Inferior parietal cortex (tissue), 1 donor: ENCODE data around the gene CCR2.
A peak's percentile ranks its signal among the peaks of the same experiment; 100 is the strongest.

Experiments used
- DNase-seq: peaks from one replicate; pipeline ENCODE4 v3.0.0-alpha.2; 2016; ENCODE audit errors: extremely low spot score

The CCR2 gene

DNA sequence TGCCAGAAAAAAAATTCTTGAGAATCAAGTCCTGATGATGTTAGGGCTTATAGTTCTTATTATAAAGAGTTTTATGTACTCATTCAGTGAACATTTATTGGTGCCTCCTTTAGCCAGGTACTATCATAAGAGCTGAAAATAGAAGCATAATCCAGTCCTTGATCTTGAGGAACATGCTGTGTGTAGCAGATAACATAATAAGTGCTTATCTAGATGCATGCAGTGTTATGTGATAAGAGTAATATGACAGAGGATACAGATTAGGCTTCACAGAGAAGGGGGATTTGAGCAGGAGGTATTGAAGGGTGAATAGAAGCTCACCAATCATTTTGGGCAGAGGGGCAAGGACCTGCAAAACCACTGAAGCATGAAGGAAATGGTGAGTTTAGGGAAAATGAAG lies 1.1 kb downstream of the CCR2 start:
- no peak for DNase-seq

- DNase-seq: no peak
Observed at GRCh38 chr3:46356276-46356675, 2.4 kb downstream of the CCR2 start.

DNA sequence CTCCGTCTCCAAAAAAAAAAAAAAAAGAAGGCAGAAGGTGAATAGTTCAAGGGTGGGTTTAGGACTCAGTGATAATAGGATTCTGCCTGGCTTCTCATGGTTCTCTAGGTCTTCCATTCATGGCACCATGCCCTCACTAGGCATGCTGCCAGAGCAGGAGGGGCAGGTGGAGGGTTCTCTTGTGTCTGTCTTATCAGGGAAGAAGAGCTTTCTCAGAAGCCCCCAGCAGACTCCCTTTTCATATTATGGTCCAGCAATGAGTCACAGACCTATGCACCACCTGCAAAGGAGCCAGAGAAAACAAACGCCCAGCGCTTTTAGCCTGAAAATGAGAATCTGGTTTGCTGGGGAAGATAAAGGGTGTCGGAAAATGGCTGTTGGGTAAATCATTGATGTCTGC lies 3.0 kb downstream of the CCR2 start:
- no peak for DNase-seq

GRCh38 chr3:46358466-46358865 lies 4.6 kb downstream of the CCR2 start:
- DNase-seq: no peak

DNA sequence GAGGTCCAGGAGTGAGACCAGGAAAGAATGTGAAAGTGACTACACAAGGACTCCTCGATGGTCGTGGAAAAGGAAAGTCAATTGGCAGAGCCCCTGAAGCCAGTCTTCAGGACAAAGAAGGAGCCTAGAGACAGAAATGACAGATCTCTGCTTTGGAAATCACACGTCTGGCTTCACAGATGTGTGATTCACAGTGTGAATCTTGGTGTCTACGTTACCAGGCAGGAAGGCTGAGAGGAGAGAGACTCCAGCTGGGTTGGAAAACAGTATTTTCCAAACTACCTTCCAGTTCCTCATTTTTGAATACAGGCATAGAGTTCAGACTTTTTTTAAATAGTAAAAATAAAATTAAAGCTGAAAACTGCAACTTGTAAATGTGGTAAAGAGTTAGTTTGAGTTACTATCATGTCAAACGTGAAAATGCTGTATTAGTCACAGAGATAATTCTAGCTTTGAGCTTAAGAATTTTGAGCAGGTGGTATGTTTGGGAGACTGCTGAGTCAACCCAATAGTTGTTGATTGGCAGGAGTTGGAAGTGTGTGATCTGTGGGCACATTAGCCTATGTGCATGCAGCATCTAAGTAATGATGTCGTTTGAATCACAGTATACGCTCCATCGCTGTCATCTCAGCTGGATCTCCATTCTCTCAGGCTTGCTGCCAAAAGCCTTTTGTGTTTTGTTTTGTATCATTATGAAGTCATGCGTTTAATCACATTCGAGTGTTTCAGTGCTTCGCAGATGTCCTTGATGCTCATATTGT lies 6.0 kb downstream of the CCR2 start:
- DNase-seq: peak; percentile 78

DNA sequence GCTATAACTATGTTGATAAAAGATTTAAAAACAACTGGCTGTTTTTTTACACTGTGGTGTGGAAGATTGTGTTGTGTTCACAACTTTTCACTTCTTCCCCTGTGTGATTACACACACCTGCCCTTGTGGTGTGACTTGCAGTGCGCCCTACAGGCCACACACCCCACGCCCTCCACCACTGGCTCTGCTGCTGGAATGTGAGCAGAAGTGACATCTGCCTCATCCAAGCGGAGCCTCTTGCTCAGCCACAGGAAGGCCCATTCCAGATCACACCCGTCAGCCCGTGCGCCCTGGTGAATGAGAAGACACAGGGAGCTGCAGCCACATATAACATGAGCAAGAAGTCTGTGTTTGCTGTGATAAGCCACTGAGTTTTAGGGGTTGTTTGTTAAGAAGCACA lies 7.0 kb downstream of the CCR2 start:
- DNase-seq: no peak

DNA sequence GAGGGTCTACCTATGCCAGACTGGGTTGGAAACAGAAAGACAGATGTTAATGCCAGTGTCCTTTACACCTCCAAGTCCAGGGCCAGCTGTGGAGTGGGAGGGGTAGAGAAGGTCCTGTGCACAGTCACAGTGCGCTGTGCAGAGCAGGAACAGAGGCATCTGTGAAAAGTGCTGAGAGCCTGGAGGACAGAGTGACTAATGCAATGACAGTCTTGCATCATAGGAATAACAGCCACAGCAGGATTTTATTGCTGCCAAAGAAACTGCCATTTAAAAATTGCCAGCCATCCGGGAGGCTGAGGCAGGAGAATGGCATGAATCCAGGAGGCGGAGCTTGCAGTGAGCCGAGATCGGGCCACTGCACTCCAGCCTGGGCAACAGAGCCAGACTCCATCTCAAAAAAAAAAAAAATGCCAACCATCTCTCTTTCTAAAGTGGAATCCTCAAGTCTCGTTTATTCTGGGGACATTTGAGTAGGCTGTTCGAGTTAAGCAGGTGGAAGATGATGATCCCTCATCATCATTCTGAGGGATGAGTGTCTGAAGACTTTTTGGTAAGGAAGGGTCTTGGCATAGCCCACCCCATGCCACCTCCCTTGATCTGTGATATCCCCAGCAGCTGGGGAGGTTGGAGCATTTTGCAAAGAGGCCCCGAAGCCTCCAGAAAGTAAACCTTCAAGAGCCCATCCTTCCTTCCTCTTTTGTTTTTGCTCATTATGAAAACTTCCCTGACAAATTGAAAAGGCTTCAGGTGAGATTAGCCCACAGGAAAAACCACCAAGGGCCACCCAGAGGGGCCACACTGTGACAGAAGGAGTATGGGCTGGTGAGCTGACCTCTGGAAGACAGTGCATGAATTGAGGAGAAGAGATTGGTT lies 7.7 kb downstream of the CCR2 start:
- no peak for DNase-seq

- no peak for DNase-seq
Observed at GRCh38 chr3:46365041-46365440, 11.1 kb downstream of the CCR2 start.

DNA sequence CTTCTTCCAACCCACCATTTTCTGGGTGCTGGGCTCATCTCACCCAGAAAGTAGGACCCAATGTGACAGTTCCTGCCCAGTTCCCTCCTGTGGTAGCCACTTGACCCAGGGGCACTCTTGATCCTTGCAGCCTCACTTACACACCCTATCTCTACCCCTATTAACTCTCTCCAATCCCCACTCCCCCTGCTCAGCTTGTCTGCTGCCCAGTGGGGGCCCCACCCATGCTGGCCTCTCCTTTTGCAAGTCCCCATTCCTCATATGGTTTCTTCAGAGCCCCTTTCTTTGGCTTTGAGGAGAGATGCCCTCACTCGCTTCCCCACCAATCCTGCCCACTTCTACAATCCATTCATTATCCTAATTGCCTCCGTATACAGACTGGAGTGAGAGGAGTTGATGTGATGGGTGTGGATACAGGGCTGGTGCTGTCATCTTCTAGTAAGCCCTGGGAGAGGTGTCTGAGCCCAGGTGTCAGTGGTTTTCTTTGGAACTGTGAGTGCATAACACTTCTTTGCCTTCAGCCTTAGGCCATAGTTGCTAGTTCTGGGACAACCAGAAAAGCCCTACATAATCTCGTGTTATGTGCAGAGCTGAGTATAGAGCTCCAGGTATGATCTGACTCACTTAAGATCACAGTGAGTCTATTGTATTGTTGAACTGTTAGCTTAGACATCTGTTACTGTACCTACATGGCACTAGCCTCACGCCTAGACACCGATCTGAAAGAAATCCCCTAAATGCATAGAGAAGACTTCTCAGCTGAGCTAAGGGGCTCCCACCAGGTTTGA lies 12.0 kb downstream of the CCR2 start:
- DNase-seq: no peak

GRCh38 chr3:46367811-46368210 lies 13.9 kb downstream of the CCR2 start:
- no peak for DNase-seq

DNA sequence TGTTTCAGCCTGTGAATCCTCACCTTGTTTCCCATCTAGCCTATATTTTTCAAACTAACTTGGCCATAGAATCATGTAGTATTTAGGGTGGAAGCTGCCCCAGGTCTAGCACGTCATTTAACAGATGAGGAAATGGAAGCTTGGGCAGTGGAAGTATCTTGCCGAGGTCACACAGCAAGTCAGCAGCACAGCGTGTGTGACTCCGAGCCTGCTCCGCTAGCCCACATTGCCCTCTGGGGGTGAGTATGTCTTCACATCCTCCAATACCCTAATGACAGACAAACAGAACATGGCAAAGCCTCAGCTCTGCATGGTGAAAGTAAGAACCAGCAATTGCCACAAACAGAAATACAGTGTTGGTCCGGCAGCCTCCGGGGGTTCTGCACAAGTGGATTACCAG lies 14.7 kb downstream of the CCR2 start:
- DNase-seq: no peak

- no peak for DNase-seq
Observed at GRCh38 chr3:46369151-46369550, 15.2 kb downstream of the CCR2 start.

DNA sequence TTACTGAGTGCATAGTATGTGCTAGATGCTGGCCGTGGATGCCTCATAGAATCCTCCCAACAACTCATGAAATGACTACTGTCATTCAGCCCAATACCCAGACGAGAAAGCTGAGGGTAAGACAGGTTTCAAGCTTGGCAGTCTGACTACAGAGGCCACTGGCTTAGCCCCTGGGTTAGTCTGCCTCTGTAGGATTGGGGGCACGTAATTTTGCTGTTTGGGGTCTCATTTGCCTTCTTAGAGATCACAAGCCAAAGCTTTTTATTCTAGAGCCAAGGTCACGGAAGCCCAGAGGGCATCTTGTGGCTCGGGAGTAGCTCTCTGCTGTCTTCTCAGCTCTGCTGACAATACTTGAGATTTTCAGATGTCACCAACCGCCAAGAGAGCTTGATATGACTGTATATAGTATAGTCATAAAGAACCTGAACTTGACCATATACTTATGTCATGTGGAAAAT lies 15.8 kb downstream of the CCR2 start:
- no peak for DNase-seq

- DNase-seq: no peak
Observed at GRCh38 chr3:46370839-46371518, 17.1 kb downstream of the CCR2 start, which contains the start of gene CCR5. TSS of gene CCR5 (plus strand) at chr3:46370946. CDS start at chr3:46372903, 1,957 bp downstream.

DNA sequence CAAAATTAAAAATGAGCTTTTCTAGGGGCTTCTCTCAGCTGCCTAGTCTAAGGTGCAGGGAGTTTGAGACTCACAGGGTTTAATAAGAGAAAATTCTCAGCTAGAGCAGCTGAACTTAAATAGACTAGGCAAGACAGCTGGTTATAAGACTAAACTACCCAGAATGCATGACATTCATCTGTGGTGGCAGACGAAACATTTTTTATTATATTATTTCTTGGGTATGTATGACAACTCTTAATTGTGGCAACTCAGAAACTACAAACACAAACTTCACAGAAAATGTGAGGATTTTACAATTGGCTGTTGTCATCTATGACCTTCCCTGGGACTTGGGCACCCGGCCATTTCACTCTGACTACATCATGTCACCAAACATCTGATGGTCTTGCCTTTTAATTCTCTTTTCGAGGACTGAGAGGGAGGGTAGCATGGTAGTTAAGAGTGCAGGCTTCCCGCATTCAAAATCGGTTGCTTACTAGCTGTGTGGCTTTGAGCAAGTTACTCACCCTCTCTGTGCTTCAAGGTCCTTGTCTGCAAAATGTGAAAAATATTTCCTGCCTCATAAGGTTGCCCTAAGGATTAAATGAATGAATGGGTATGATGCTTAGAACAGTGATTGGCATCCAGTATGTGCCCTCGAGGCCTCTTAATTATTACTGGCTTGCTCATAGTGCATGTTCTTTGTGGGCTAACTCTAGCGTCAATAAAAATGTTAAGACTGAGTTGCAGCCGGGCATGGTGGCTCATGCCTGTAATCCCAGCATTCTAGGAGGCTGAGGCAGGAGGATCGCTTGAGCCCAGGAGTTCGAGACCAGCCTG lies 17.8 kb downstream of the CCR2 start:
- no peak for DNase-seq

- no peak for DNase-seq
Observed at GRCh38 chr3:46372492-46373359, 18.8 kb downstream of the CCR2 start.

GRCh38 chr3:46374755-46375154 lies 20.8 kb downstream of the CCR2 start:
- DNase-seq: no peak

GRCh38 chr3:46375218-46375617 lies 21.3 kb downstream of the CCR2 start:
- no peak for DNase-seq

- no peak for DNase-seq
Observed at GRCh38 chr3:46375814-46376213, 21.9 kb downstream of the CCR2 start.
